ENCODE measurements around the gene LRRC3.

LRRC3 gene

DNA sequence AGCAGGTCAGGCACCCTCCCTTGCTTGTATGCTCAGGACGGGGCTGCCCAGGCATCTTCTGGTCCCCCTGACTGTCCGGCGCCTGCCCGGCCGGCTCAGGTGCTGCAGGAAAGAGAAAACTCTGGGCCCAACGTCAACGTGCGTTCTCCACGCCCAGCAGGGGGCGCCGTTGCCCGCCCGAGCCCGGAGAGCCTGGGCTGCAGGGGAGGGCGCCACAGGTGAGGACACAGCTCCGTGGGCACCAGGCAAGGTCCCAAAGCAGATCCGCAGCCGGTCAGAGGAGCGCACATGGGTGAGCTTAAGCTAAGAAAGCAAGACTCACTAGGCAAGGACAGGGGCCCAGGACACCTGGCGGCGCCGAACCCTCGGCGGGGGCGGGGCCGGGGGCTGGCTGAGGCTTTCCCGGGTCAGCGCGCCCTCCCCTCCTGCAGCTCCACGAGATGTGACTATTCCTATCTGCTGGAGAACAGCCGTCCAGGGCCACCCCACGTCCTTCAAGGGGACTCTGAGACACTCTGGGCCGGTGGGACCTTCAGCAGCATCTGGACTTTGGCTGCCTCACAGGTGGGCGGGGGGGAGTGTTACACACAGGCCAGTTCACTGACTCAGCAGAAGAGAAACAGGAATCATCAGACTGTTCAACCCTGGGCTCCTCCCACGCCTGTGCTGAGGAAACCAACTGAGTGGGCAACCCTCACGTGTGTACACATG lies 55.4 kb downstream of the LRRC3 start:
- H3K4me2 ChIP-seq (ENCODE audit: low read length), result peak overlapping the region; percentile 68
- peak overlapping the region; percentile 11 for H3K4me3 ChIP-seq (ENCODE audit: low read depth, low read length)
- no peaks in the 10 kb centered on the region for H3K9me3 ChIP-seq (ENCODE audit: control insufficient read depth, low read length)
- no peak overlapping the region for H3K9ac ChIP-seq
- no peak overlapping the region for H2AFZ ChIP-seq
- no peaks in the 10 kb centered on the region for H3K27me3 ChIP-seq (ENCODE audit: control insufficient read depth, insufficient read depth, low read length)
- no peaks in the 10 kb centered on the region for H3K36me3 ChIP-seq (ENCODE audit: control insufficient read depth, insufficient read depth, low read length)
- no peaks in the 10 kb centered on the region for H3K79me2 ChIP-seq
- no peak overlapping the region for H3K27ac ChIP-seq
- TF ChIP-seq, protein P1, sequence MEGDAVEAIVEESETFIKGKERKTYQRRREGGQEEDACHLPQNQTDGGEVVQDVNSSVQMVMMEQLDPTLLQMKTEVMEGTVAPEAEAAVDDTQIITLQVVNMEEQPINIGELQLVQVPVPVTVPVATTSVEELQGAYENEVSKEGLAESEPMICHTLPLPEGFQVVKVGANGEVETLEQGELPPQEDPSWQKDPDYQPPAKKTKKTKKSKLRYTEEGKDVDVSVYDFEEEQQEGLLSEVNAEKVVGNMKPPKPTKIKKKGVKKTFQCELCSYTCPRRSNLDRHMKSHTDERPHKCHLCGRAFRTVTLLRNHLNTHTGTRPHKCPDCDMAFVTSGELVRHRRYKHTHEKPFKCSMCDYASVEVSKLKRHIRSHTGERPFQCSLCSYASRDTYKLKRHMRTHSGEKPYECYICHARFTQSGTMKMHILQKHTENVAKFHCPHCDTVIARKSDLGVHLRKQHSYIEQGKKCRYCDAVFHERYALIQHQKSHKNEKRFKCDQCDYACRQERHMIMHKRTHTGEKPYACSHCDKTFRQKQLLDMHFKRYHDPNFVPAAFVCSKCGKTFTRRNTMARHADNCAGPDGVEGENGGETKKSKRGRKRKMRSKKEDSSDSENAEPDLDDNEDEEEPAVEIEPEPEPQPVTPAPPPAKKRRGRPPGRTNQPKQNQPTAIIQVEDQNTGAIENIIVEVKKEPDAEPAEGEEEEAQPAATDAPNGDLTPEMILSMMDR (IDR thresholded peaks at IDR 0.05), result peak; percentile 62
- H3K4me1 ChIP-seq, result no peaks in the 10 kb centered on the region

DNA sequence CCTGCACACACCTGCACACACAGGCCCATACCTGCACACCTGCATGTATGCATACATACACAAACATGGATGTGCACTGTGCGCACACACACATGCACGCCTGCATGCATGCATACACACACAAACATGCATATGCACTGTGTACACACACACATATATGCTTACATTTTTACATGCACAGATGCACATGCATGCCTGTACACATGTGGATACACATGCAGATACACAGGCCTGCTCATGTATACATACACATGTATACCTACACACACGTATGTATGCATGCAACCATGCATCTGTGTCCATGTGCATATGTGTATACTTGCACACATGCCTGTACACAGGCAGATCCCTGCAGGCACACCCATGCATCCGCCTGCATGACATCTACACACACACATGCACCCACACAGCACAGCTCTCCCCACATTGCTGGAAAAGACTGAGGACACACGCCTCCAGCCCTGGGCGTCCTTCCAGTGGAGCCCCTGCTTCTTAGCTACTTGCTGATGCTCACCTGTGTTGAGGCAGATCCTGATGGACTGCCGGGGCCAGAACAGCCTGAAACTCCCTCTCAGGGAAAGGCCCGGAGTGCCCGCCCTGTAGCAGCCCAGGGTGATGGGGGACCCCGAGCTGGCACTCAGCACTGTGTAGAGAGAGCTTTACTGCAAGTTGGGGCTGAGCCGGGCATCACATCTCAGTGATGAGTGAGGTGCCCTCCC lies 56.1 kb downstream of the LRRC3 start:
- Histone ChIP-seq H3K27ac (no peak overlapping the region), H3K27me3 (ENCODE audit: control insufficient read depth, insufficient read depth, low read length) (no peaks in the 10 kb centered on the region), H3K4me3 (ENCODE audit: low read depth, low read length) (no peak overlapping the region), H3K9me3 (ENCODE audit: control insufficient read depth, low read length) (no peaks in the 10 kb centered on the region), H3K4me1 (no peaks in the 10 kb centered on the region), H3K4me2 (ENCODE audit: low read length) (no peak overlapping the region), H3K36me3 (ENCODE audit: control insufficient read depth, insufficient read depth, low read length) (no peaks in the 10 kb centered on the region), H3K9ac (no peak overlapping the region), H2AFZ (no peak overlapping the region), H3K79me2 (no peaks in the 10 kb centered on the region)
- TF ChIP-seq, protein P1 (IDR thresholded peaks at IDR 0.05), result no peak

All from parathyroid adenoma (tissue), 2 donors.